GM12878 (cell line): ENCODE data around the gene SDC1.

ENCODE experiments used
- CTCF ChIP-seq, 3 experiments: IDR thresholded peaks in 2 of 3; conservative IDR thresholded peaks in 1 of 3; 2 replicates each; pipeline ENCODE4 v1.5.1; 2011; ENCODE audit warnings: low read depth in 3 of 3, low read length in 3 of 3, mild to moderate bottlenecking in 3 of 3, control low read depth in 2 of 3, moderate library complexity in 2 of 3, inconsistent platforms in 1 of 3, mixed read lengths in 1 of 3; ENCODE audit not compliant: control insufficient read depth in 2 of 3, insufficient read depth in 1 of 3; ENCODE audit errors: extremely low read depth in 1 of 3
- POLR2AphosphoS5 ChIP-seq: IDR thresholded peaks from 2 replicates; pipeline ENCODE4 v1.6.1; 2011; ENCODE audit warnings: mild to moderate bottlenecking, low read length, inconsistent platforms

- TF ChIP-seq CTCF (IDR thresholded peaks at IDR 0.05 in 2 of 3, conservative IDR thresholded peaks at IDR 0.05 in 1 of 3; ENCODE audit: control insufficient read depth in 2 of 3, extremely low read depth in 1 of 3, insufficient read depth in 1 of 3, low read depth in 3 of 3, low read length in 3 of 3), result no peak
- TF ChIP-seq POLR2AphosphoS5, result no peak
These were observed 24.2 kb upstream of the SDC1 start for GRCh38 chr2:20249170-20249569.
